ENCODE data around the gene VGLL3. TPM values are rescaled to one million over a fixed set of nuclear protein-coding genes. Genes with fewer than 3 reads are reported as not detected.
"Not testable (repeated sequence)": the region's sequence is repeated elsewhere in the genome, so short reads cannot be mapped to it uniquely, and the experiment has no call there.

VGLL3 gene
- total RNA-seq, 4 donors from 2014 or later = 6.2 to 17.8 (median 12.6) TPM

DNA sequence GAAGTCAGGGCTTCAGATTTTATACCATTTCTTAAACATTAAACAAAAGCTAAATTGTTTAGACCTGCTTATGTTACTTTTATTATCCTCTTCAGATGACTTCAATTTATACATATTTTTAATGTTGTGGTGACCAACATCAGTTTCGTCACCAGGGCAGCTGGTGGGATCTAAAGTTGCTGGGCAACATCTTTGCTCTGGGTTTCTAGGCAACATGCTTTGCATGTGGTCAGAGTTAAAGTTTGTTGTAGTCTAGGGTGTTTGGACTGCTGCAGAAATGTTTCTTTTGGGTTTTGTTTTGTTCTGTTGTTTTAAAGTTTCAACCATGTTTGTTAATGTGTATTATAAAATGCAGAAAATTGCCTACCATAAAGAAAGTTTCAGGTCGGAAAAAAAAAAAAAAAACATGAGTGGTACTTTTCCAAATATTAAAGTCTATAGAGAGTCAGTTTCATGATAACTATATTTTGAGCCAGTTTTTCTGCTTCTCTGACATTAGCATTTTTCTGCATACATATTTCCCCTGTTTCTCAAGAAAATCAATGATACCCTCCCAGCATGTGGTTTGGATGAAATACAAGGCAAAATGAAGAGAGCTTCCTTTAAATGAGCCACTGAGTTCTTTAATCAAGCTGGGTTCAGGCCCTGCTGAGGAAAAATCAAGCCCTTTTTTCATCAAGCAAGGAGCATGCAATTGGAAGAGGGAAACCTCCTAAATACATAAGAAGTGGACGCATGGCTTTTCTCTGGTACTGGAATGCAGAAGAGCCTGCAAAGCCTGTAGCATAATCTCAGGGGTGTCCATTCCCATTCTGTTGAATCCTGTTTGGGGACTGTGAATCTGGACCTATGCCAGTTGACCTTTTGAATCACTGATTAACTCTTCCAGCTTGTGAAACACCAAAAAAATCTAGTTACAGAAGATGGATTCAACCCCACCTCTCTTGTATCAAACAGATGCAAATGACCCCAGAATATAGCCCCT lies 35.0 kb upstream of the VGLL3 start:
- Histone ChIP-seq H3K27me3 (no peaks in the 10 kb centered on the region), H3K9me3 (no peaks in the 10 kb centered on the region), H3K36me3 (no peaks in the 10 kb centered on the region), H3K27ac (no peak overlapping the region), H3K4me1 (no peaks in the 10 kb centered on the region), H3K4me3 (no peak overlapping the region)
- DNase-seq (ENCODE audit: low spot score in 2 of 2) = no peak
- no peak for TF ChIP-seq POLR2A (IDR thresholded peaks at IDR 0.05)
- TF ChIP-seq, protein P1, sequence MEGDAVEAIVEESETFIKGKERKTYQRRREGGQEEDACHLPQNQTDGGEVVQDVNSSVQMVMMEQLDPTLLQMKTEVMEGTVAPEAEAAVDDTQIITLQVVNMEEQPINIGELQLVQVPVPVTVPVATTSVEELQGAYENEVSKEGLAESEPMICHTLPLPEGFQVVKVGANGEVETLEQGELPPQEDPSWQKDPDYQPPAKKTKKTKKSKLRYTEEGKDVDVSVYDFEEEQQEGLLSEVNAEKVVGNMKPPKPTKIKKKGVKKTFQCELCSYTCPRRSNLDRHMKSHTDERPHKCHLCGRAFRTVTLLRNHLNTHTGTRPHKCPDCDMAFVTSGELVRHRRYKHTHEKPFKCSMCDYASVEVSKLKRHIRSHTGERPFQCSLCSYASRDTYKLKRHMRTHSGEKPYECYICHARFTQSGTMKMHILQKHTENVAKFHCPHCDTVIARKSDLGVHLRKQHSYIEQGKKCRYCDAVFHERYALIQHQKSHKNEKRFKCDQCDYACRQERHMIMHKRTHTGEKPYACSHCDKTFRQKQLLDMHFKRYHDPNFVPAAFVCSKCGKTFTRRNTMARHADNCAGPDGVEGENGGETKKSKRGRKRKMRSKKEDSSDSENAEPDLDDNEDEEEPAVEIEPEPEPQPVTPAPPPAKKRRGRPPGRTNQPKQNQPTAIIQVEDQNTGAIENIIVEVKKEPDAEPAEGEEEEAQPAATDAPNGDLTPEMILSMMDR (IDR thresholded peaks at IDR 0.05) = no peak
- no peak for TF ChIP-seq POLR2AphosphoS5 (IDR thresholded peaks at IDR 0.05)
- TF ChIP-seq EP300 (IDR thresholded peaks at IDR 0.05) = no peak
- 78% methylated on average over 3 of the region's 3 CpGs for WGBS

DNA sequence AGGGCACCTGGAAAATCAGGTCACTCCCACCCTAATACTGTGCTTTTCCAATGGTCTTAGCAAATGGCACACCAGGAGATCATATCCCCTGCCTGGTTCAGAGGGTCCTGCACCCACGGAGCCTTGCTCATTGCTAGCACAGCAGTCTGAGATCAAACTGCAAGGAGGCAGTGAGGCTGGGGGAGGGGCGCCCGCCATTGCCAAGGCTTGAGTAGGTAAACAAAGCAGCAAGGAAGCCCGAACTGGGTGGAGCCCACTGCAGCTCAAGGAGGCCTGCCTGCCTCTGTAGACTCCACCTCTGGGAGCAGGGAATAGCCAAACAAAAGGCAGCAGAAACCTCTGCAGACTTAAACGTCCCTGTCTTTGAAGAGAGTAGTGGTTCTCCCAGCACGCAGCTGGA lies 26.4 kb upstream of the VGLL3 start:
- not testable (repeated sequence) for H3K4me1 ChIP-seq; H3K27ac ChIP-seq; H3K27me3 ChIP-seq; H3K36me3 ChIP-seq; H3K4me3 ChIP-seq; DNase-seq (ENCODE audit: low spot score in 2 of 2); H3K9me3 ChIP-seq
- WGBS = 78% methylated on average over 6 of the region's 6 CpGs

DNA sequence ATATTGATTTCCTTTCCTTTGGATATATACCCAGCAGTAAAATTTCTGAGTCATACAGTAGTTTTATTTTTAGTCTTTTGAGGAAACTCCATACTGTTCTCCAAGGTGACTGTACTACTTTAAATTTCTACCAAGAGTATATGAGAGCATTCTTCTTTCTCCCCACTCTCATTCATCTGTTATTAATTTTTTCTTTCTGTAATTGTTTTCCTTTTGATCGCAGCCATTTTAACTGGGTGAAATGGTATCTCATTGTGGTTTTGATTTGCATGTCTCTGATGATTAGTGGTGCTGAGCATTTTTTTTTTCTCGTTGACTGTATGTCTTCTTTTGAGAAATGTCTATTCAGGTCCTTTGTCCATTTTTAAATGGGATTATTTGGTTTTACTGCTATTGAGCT lies 18.3 kb upstream of the VGLL3 start:
- WGBS = 57% methylated on average over 2 of the region's 2 CpGs
- no peak overlapping the region for H3K4me3 ChIP-seq
- no peak overlapping the region for H3K27ac ChIP-seq
- H3K4me1 ChIP-seq = no peaks in the 10 kb centered on the region
- no peaks in the 10 kb centered on the region for H3K27me3 ChIP-seq
- H3K36me3 ChIP-seq = no peaks in the 10 kb centered on the region
- DNase-seq (ENCODE audit: low spot score in 2 of 2) = no peak
- TF ChIP-seq, protein P1 (IDR thresholded peaks at IDR 0.05) = no peak
- TF ChIP-seq POLR2AphosphoS5 (IDR thresholded peaks at IDR 0.05) (no peak), POLR2A (IDR thresholded peaks at IDR 0.05) (no peak), EP300 (IDR thresholded peaks at IDR 0.05) (no peak)
- H3K9me3 ChIP-seq = no peaks in the 10 kb centered on the region

DNA sequence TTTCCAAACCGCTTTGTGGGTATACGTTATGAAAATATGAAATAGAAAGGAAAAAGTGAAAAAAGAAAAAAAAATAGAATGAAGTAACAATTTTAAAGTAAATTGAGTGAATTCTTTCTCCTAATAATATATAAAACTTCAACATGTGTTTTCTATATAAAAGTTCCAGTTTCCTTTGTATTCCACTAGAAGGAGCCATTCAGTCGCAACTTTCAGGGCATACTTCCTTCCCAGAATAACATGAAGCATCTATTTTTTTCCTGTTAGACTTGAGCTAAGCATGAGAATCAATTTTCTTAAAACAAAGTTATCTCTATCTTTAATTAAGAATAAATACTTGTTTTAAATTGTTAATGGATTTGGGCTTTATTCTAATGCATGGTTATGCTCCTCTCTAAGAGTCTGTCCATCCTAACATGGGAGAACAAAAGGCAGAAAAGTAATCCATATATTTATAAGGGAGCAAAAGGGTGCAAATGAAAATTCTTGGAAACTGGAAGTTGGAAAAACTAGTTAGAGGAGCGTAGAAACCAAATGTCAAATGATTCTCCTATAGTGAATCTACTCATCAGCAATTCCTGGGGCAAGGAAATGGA lies 16.0 kb upstream of the VGLL3 start:
- no peaks in the 10 kb centered on the region for H3K4me1 ChIP-seq
- DNase-seq (ENCODE audit: low spot score in 2 of 2) = no peak
- H3K9me3 ChIP-seq = no peaks in the 10 kb centered on the region
- WGBS = 67% methylated on average over 4 of the region's 4 CpGs
- no peaks in the 10 kb centered on the region for H3K27me3 ChIP-seq
- H3K36me3 ChIP-seq = no peaks in the 10 kb centered on the region
- no peak overlapping the region for H3K4me3 ChIP-seq
- no peak overlapping the region for H3K27ac ChIP-seq
- no peak for TF ChIP-seq POLR2AphosphoS5 (IDR thresholded peaks at IDR 0.05)
- TF ChIP-seq EP300 (IDR thresholded peaks at IDR 0.05) = no peak
- TF ChIP-seq, protein P1 (IDR thresholded peaks at IDR 0.05) = no peak
- no peak for TF ChIP-seq POLR2A (IDR thresholded peaks at IDR 0.05)

DNA sequence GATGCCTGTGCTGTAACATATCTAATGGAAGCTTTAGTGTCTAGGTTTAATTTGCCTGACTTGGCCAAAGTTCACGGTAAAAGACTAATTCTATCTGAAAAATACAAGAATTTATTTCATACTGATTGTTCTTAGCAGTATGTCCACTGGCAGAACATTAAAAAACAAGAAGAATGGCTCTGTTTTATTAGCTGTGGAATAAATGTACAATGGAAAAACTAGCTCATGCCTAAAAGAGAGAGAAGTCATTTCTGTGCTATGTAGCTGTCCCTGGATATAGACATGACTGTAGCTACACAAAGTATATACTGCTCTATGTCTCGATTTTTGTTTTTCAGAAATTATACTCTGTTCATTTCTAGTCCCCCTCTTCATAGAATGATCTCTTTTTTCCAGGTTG lies 13.9 kb upstream of the VGLL3 start:
- Histone ChIP-seq H3K36me3 (no peaks in the 10 kb centered on the region), H3K27me3 (no peaks in the 10 kb centered on the region), H3K4me1 (no peaks in the 10 kb centered on the region), H3K4me3 (no peak overlapping the region), H3K9me3 (no peaks in the 10 kb centered on the region), H3K27ac (no peak overlapping the region)
- DNase-seq (ENCODE audit: low spot score in 2 of 2) = no peak
- no peak for TF ChIP-seq EP300 (IDR thresholded peaks at IDR 0.05)
- TF ChIP-seq, protein P1 (IDR thresholded peaks at IDR 0.05) = no peak
- no peak for TF ChIP-seq POLR2A (IDR thresholded peaks at IDR 0.05)
- no peak for TF ChIP-seq POLR2AphosphoS5 (IDR thresholded peaks at IDR 0.05)
- WGBS = 82% methylated on average over 2 of the region's 2 CpGs
